HG03558 (cell line): ENCODE data around the gene CT55.
A peak's percentile ranks its signal among the peaks of the same experiment; 100 is the strongest.
"Not testable (repeated sequence)": the region's sequence is repeated elsewhere in the genome, so short reads cannot be mapped to it uniquely, and the experiment has no call there.

Experiments used
- ATAC-seq: cut with Tn5 transposase; IDR thresholded peaks from one replicate; pipeline ENCODE4 v1.9.1; 2021; ENCODE audit warnings: moderate number of reproducible peaks; ENCODE audit not compliant: unreplicated experiment; ENCODE audit errors: extremely low read depth

CT55 gene, protein sequence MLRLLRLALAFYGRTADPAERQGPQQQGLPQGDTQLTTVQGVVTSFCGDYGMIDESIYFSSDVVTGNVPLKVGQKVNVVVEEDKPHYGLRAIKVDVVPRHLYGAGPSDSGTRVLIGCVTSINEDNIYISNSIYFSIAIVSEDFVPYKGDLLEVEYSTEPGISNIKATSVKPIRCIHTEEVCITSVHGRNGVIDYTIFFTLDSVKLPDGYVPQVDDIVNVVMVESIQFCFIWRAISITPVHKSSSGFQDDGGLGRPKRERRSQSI

DNA sequence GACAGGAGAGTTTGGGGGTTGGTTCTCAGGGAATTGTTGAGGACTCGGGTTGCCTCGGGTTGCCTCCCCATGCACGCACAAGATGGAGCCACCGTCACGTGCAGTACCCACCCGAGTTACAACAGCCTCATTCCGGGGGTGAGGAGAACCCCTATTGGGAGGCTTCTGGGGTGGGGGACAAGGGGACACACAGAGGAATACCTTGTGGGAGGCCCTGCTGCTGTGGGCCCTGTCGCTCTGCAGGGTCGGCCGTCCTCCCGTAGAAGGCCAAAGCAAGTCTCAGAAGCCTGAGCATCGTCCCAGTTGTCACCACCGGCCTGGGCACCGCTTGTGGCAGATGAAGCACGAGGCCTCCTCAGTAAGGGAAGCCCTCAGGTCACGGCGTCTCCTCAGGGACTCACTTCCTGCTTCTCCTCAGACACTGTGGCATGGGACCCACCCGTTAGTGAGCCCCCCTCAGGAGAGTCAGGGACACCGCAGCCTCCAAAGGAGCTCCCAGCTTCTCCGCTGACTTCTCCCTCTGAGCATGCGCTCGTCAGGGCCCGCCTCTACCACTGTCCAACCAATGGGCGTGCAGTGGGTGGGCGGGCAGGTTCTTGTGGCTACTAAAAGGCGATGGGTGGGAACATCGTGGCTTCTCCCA lies at the start of gene CT55:
Gene CT55 (minus strand): TSS at position 522 of the 643 bp plus-strand sequence. CDS start 227 bp downstream, at position 295.
- ATAC-seq: no peak

DNA sequence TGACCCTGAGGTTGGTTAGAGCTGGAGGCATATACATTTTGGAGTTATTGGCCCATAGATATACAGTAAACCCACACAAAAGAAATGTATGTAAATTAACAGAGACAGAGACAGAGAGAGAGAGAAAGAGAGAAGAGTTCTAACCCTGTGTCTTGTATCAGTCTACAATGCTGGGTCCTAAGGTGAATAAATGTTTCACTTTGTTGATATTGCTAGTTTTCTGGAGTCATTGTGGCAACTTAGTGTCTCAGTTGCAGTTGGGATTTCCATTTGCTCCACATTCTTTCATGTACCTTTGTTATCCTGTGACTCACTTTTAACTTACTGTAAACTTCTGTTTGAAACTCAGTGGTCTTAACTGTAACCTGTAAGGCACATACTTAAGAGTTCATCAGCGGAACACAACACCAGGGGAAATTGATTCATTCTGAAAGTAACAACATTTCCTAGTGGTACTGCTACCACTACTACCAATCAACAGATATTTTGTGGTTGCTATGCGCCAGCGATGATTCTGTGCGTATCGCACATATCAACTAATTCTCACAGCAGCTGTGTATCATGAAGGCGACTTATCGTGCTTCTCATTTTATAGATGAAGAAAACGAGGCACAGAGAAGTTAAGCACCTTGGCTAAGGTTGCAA lies 42.1 kb upstream of the CT55 start:
- ATAC-seq: no peak

DNA sequence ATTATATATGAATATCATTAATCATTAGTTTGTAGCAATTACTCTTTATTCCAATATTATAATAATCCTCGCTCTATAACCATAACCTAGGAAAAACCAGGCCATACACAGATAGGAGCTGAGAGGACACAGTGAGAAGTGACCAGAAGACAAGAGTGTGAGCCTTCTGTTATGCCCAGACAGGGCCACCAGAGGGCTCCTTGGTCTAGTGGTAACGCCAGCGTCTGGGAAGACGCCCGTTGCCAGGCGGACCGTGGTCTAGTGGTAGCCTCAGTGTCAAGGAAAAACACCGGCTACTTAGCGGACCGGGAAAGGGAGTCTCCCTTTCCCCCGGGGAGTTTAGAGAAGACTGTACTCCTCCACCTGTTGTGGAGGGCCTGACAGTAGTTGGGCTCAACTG lies 35.2 kb upstream of the CT55 start:
- not testable (repeated sequence) for ATAC-seq

DNA sequence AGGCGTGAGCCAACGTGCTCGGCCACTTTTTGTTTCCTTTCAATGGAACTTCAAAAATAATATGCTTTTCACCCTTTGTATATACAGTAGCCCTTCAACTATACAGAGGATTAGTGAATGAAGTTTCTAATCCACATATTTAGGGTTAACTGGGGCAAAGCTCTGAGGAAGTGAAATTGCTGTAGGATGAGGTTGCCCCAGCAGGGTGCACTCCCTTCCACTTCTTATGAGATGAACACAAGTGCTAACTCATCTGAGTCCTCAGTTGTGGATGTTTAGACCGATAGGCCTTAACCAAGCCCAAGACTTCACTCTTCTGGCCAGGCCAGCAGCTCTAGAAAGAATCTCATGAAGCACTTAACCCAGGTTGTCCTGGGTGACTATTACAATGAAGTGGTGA lies 29.1 kb upstream of the CT55 start:
- no peak for ATAC-seq

DNA sequence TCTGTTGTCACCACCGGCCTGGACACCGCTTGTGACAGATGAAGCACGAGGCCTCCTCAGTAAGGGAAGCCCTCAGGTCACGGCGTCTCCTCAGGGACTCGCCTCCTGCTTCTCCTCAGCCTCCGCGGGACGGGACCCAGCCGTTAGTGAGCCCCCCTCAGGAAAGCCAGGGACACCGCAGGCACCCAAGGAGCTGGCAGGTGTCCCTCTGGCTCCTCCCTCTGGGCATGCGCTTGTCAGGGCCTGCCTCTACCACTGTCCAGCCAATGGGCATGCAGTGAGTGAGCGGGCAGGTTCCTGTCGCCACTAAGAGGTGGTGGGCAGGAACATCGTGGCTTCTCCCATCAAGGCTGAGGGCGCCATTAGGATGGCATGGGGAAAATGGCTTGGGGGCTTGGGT lies 23.5 kb upstream of the CT55 start:
- ATAC-seq: no peak

DNA sequence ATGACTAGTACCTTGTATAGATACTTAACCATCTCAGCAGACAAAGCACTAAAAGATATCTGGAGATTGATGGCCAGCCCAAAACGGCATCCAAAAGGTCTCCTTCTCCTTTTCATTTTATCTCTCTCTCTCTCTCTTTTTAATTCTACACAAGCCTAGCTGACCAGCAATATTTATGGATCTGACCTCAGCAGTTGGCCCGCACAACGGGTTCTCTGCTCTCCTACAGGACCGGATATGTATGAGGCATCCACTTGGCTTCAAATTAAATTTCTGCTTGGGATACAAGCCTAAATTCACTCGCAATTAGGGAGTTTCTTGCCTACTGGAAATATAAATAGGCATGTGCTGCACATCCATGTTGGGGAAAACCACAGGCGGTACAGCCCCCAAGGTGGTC lies 22.5 kb upstream of the CT55 start:
- no peak for ATAC-seq

DNA sequence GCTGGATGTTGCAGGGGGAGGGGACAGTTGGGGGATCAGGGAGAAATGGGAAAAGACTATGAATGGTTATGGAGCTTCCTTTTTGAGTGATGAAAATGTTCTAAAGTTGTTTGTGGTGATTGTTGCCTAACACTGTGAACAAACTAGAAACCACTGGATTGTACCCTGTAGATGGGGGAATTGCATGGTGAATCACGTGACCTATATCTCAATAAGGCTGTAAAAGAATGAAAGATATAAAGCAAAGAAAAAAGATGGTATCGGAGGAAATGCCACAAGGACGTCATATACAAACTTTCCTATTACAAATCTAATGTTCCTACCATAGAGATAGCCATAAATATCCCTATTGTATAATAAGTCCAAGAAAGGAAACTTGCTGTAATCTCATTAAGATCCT lies 20.6 kb upstream of the CT55 start:
- no peak for ATAC-seq

DNA sequence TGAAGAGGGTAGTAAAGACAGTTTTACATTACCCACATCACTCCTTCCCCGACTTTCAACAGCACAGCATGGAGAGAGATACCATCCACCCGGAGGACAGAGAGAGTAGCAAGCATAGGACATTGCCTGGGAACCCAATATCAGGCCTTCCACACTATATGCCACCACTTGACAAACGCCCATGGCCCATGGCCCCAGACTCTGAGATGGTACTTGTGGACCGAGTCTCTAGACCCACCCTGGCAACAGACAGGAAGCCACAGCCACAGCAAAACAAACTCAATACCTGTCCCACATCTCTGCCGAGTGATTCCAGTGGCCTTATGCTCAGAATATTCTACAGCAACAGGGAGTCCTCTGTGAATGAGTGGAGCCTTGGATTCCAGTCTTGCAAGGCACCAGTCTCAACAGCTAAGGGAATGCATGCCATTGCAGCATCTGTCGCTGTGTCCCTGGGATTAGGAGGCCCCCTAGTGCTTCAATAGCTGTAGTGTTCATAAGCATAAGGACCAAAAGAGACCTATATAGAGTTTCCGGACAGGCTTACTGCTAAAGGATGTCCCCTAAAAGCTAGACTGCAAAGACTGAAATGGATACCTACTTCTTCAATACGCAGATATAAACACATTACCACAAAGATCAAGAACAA lies 14.7 kb upstream of the CT55 start:
- ATAC-seq: no peak

DNA sequence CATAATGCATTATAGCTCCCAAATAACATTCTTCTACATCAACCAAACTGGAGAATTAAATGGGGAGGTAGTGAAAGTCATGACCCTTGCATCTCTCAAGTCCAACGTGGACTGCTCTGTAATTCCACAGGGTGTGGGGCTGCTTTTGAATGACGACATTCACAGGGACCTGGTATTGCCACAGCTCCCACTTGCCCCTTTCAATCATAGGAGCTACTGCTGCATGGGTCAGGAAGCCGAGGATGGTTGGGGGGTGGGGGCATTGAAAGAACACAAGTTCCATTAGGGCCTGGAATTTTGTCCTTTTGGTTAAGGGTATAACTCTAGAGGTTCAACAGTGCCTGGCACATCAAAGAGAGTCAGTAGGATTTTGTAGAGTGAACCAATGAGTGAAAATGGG lies 7.4 kb upstream of the CT55 start:
- ATAC-seq: no peak

DNA sequence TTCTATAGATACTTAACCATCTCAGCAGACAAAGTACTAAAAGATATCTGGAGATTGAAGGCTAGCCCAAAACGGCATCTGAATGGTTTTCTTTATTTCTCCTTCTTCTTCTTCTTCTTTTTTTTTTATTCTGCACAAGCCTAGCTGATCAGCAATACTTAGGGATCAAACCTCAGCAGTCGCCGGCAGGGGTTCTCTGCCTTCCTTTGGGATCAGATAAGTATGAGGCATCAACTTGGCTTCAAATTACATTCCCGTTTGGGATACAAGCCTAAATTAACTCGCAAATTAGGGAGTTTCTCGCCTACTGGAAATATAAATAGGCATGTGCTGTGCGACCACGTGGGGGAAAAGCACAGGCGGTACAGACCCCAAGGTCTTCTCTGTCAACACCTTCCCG lies 730 bp downstream of the CT55 start:
- no peak for ATAC-seq

DNA sequence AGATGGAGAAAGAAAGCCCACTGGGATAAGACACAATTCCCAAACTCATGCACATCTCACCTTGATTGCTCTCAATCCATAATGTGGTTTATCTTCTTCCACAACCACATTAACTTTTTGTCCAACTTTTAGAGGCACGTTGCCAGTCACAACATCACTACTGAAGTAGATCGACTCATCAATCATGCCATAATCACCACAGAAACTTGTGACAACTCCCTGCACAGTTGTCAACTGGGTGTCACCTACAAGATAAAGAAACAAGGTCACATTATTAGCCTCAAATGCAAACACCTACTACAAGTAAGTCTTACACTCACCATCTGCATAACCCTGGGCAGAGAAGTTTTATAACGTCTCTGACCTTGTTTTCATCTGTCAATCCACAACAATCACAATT lies 1.7 kb downstream of the CT55 start:
- not testable (repeated sequence) for ATAC-seq

DNA sequence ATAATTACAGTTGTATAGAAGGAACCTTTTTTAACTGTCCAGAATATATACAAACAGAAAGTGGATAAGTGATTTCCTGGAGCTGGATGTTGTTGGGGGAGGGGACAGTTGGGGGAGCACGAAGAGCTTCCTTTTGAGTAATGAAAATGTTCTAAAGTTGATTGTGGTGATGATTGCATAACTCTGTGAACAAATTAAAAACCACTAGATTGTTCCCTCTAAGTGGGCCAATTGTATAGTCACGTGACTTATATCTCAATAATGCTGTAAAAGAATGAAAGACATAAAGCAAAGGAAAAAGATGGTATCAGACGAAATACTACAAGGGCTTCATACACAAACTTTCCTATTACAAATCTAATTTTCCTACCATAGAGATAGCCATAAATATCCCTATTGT lies 2.7 kb downstream of the CT55 start:
- no peak for ATAC-seq

DNA sequence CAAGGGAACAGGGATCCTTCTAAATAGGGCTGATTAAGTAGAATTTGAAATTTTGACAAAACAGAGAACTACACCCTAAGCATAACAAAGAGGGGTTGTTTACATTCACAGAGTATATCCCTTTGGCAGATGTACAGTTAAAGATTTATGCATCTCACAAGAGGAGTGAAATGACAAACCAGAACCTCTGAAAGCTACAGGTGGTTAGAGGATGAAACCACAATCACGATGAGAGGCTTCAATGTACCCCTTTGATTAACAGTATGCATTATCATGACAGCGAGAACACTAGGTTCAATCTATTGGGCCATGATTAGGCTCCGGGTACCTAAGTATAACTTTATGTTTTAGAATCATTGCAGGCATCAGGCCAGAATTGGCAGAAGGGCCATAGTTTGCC lies 16.5 kb downstream of the CT55 start:
- not testable (repeated sequence) for ATAC-seq

DNA sequence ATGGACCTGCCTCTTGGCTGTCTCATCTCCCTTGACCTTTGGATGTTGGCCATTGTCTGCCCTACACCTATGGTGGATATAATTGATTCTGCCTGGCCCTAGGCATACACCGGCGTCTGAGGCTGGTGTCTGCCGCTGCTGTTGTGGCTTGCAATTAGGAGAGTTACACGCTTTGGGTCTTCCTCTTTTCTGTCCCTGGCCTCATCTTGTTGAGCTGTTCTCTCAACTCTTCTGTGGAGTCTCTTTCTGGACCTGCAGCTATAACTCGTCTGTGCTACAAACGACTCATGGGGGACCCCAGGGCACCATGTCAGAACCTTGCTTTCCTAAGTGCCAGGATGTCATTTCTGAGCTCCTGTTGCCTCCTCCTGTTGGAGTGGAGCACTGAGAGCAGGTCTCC lies 45.1 kb downstream of the CT55 start:
- ATAC-seq: not testable (repeated sequence)

DNA sequence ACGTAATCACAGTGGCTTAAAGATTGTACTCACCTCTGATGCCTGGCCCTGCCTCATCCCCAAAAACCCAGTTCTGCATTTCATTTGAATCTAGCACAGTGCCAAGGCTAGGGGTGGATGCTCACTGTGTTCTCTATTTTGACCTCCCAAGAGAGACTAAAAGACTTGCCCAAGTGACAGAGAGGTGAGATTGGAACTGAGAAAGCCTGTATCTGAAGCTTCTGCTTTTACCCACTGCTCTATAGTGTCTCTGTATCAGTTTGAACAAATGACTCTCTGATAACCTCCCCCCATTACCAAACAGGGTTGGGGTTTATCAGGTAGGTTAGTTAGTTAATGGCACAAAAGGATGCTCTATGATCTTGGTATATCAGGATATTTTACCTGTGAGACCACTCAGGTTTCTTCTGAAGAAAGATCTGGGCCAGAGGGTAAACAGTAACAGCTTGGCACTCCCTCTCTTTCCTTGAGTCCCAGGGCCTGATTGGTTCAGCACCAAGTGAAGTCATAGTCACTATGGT lies 51.1 kb downstream of the CT55 start, which contains the start of gene ETDB:
Gene ETDB (minus strand): TSS at position 471 of the 521 bp plus-strand sequence. CDS start 1,265 bp downstream, outside the sequence.
- ATAC-seq: not testable (repeated sequence)

DNA sequence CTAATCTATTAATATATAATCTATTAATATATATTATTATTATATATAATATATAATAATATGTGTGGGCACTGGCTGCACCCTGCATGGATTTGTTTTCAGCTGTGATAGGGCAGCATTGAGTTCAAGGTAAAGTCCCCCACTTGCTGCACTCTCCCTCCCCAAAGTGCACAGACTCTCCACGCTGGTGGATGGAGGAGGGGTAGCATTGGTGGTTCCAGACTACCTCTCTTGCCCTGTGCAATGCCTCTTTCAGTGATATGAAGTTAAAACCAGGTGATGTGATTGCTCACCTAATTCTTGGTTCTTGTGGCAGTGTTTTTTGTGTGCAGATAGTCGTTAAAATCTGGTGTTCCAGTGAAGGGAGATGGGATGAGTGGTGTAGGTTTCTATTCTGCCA lies 55.1 kb downstream of the CT55 start:
- not testable (repeated sequence) for ATAC-seq

DNA sequence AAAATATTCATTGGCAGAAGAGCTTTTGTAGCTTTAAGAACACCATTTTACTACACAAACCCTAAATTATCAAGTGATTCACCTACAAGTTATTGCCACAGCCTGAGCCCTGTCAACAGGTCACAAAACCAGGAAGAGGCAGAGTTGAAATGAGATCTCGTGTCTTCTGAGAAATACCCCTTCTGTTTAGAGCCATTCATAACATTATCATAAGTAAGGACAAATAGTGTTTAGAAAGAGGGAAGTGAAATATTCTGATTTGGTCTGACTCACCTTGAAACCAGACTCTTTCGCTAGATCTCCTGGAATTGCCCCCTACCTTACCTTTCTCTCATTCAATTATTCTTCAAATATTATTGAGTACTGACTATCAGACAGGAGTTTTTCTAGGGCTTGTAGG lies 56.8 kb downstream of the CT55 start:
- peak; percentile 87 for ATAC-seq

DNA sequence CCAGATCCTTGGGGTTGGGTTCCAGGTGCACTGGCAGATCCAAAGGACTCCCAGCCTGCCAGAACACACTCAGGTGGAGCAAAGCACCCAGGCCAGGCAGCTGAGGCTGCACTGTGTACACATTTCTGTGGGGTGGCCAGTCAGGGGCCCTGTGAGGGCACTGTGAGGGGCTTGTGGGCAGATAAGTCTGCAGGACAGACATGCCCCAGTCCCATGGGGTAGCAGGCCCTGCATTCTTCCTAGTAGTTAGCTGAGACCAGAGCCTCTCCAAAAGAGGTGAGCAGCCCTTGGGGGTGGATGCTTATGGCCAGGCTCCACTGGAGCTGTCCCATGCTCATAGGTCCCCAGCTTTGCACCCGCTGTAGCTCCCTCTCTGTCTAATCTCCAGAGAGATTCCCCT lies 58.5 kb downstream of the CT55 start:
- ATAC-seq: no peak

DNA sequence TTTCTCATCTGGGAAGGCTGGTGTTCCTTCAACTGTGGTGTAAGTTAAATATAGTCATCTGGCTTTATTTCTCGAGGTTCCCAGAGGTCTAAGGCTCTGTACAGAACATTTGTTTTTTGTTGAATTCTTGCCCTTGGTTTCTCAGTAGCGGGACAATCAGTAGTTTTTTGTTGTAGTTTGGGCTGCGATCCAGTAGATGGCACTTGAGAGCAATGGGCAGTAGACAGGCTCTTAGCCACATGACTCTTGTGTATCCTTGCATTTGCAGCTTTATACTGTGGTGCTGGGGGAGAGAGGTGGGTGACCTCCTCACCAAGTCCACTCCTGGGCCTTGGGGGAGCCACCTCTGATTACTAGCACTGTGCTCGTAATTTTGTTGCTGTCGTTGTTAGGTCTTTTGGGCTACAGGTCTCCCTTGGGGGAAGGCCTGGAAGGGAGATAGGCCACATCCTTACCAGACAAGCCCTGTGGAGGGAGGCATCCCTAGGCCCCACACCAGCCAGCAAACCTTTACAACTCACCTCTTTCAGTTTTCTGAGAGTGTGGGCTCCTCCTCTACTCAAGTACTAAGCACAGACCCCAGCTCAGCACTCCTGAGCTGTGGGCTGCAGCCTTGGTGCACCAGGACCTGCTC lies 59.0 kb downstream of the CT55 start:
- ATAC-seq: peak; percentile 34

DNA sequence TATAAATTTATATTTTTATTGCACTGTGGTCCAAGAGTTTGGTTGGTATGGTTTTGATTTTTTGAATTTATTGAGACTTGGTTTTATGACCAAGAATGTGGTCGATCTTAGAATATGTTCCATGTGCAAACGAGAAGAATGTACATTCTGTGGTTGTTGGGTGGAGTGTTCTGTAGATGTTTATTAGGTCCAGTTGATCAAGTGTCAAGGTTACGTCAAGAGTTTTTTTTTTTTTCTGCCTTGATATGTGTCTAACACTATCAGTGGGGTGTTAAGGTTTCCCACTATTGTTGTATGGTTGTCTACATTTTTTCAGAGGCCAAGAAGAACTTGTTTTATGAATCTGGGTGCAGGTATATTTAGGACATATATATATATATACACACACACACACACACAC lies 61.6 kb downstream of the CT55 start:
- no peak for ATAC-seq
